WI38 (cell line): ENCODE measurements around the gene EPN2.

Source experiments
- H3K4me3 ChIP-seq: 2 replicates; pipeline ENCODE4 v1.5.1; 2011; ENCODE audit warnings: low read depth, mild to moderate bottlenecking, control low read depth, low read length
- TF ChIP-seq, protein P1 (sequence below): IDR thresholded peaks from 2 replicates; pipeline ENCODE4 v1.5.1; 2012; ENCODE audit warnings: low read depth, mild to moderate bottlenecking, control low read depth, low read length

Gene EPN2

GRCh38 chr17:19281161-19281560 is 44.0 kb downstream of the EPN2 start:
- no peak overlapping the region for H3K4me3 ChIP-seq
- TF ChIP-seq, protein P1, sequence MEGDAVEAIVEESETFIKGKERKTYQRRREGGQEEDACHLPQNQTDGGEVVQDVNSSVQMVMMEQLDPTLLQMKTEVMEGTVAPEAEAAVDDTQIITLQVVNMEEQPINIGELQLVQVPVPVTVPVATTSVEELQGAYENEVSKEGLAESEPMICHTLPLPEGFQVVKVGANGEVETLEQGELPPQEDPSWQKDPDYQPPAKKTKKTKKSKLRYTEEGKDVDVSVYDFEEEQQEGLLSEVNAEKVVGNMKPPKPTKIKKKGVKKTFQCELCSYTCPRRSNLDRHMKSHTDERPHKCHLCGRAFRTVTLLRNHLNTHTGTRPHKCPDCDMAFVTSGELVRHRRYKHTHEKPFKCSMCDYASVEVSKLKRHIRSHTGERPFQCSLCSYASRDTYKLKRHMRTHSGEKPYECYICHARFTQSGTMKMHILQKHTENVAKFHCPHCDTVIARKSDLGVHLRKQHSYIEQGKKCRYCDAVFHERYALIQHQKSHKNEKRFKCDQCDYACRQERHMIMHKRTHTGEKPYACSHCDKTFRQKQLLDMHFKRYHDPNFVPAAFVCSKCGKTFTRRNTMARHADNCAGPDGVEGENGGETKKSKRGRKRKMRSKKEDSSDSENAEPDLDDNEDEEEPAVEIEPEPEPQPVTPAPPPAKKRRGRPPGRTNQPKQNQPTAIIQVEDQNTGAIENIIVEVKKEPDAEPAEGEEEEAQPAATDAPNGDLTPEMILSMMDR, result no peak

DNA sequence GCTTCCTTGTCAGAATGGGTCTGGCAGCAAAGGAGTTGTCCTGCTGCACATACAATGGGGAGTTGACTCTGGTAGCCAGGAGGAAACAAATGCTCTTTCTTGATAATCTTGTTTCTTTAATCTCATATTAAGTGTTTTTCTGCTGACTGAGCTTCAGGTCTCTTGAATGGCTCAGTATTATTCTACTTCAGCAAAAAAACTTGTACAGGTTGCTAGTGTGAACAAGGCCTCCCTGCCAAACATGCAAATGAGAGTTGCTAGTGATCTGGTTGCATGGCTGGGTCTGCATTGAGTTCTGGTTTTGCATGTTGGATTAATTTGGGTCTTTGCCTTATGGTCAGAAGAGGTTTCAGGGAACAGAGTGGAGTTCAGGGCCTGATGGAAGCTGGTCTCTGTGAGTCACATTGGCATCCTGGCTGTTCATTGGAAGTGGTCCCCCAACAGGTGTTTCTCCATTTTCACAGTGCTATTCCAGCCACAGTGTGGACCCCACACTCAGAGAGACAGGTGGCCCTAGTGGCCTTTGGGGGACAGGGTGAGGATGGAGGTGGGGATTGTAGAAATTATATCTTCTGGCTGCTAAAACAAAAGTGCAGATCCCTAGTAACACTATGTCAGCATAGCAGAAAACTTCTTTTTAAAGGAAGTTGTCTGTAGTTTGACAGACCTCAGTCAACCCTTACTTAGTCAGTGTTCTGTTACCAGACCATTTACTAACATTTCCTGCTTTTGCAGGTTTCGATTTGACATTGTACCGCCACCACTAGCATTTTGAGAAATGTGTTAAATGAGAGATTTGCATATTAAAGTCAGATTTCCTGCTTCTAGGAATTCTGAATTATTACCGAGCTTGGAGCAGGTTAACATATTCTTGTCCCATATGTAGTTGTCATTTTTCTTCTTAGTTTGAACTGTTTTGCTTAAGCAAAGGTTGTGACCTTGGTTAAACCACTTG is 47.1 kb downstream of the EPN2 start:
- TF ChIP-seq, protein P1, result no peak
- no peak overlapping the region for H3K4me3 ChIP-seq

- no peak overlapping the region for H3K4me3 ChIP-seq
- TF ChIP-seq, protein P1, result no peak
These were observed 48.2 kb downstream of the EPN2 start for GRCh38 chr17:19285213-19285900.

DNA sequence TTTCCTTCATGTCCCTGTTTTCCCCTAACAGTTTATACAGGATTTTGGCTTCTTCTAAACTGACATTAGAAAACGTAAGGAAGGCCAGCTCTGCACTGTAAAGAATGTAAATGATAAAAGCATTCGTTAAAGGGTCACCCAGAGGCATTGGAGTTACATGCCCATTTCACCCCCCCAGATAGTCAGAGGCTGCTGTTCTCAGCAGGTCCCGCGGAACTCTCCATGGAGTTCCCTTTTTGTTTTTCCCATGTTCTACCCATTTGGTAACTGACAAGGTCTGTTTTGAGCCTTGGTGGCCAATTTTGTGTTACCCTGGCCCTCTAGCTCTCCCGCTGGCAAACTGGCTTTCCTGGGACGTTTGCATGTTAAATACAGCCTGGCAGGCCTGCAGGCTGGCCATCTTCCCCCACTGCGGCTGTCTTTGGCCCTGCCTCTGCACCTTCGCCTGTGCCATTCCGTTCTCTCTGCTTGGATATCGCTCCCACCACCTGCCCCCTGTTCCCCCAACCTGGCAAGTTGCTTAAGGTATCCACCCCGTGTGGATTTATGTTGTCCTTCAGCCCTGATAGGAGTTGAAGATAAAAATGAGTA is 49.7 kb downstream of the EPN2 start:
- TF ChIP-seq, protein P1, result no peak
- H3K4me3 ChIP-seq, result no peak overlapping the region

DNA sequence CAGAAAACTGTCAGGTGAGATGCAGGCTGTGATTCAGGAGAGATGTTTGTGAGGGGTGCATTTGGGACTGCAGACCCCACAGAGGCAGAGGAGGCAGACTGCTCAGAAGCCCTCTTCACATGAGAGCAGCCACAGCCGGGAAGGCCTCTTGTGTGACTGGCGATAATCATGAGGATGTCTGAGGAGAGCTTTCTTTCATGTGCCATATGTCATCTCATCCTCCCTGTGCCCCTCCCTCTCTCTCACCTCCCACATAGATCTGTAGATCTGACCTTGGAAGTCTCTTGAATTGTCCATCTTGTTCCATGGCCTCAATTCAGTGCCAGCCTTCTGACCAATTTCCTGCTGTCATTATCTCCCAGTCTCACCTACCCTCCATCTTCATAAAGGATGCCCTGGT is 50.5 kb downstream of the EPN2 start:
- TF ChIP-seq, protein P1, result no peak
- H3K4me3 ChIP-seq, result no peak overlapping the region

DNA sequence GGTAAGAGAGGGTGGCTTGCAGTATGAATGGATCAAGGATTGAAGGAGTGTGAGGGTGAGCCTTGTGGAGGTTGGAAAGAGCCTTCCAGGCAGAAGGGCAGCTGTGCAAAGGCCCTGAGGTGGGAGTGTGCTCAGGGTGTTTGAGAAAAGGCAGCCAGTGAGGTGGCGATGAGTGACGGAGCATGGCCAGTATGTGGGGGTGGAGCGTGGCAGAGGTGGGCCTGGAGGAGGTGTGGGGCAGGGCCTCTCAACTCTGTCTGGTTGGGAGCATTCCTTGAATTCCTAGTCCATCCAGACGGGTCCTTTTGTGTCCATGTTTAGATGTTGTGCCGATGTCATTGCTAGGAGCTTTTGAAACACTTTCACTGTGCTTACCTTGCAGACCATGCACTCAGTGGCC is 51.3 kb downstream of the EPN2 start:
- no peak overlapping the region for H3K4me3 ChIP-seq
- TF ChIP-seq, protein P1, result no peak
